ENCODE data around the gene NUDCD2. TPM values are rescaled to one million over a fixed set of nuclear protein-coding genes. Genes with fewer than 3 reads are reported as not detected.

The NUDCD2 gene
- total RNA-seq, 6 donors from 2014 or later: 3.1 to 25.6 (median 7.9) TPM

DNA sequence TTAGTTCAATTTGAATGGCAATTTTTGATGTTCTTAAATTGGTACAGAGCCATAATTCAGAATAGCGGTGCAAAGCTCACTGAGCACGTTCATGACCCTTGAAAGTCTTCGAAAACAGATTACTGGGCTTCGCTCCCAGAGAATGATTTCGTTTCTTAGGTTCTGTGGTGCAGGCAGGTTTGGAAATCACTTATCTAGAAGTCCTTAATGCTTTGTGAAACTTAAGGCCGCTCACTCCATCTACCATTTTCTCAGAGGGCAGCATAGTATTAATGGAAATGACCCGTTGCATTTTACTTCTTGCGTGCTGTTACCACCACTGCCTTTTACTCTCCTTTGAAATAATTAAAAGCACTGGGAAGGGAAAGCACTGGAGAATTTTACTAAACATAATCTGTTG, 42.6 kb upstream of the NUDCD2 start:
- Histone ChIP-seq H3K27ac (peak overlapping the region; percentile 96 to 100 (median 98)), H3K27me3 (no peaks in the 10 kb centered on the region), H3K4me1 (peaks cover 8 to 27% (median 15%) of the 10 kb centered on the region in 4 donors), H3K4me3 (peak overlapping the region in 3 of 4 donors; percentile 63 to 80 (median 80)), H3K36me3 (no peaks in the 10 kb centered on the region), H3K9me3 (no peaks in the 10 kb centered on the region)
- no peak for TF ChIP-seq POLR2A (IDR thresholded peaks at IDR 0.05)
- TF ChIP-seq CTCF (IDR thresholded peaks at IDR 0.05): no peak
- TF ChIP-seq POLR2AphosphoS5 (IDR thresholded peaks at IDR 0.05): no peak
- no peak for TF ChIP-seq EP300 (IDR thresholded peaks at IDR 0.05)
- no peak for ATAC-seq (ENCODE audit: low FRiP score in 2 of 2)
- no peak for DNase-seq
- WGBS, 2 donors: 59 to 69% methylated on average over 8 of the region's 8 CpGs

DNA sequence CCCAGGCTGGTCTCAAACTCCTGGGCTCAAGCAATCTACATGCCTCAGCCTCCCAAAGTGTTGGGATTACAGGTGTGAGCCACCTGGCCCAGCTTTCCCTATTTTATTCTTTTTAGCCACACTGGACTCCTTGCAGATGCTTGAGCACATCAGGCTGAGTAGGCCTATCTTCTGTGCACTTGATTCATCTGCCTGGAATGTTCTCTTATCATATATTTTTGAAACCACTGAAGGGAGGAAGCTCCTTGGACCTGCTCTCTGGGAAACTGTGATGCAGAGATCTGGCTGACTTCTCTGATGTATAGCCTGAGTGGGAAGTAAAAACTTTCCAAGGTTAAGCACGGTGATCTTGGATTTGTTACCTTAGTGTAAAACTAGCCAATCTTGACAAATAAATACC, 39.0 kb upstream of the NUDCD2 start:
- H3K4me1 ChIP-seq: peaks cover 0 to 18% (median 8%) of the 10 kb centered on the region in 4 donors
- DNase-seq (no peak), ATAC-seq (ENCODE audit: low FRiP score in 2 of 2) (no peak)
- H3K4me3 ChIP-seq: no peak overlapping the region
- 94 to 97% methylated on average over 1 of the region's 1 CpG for WGBS, 2 donors
- no peaks in the 10 kb centered on the region for H3K9me3 ChIP-seq
- H3K27me3 ChIP-seq: no peaks in the 10 kb centered on the region
- no peak overlapping the region for H3K27ac ChIP-seq
- no peaks in the 10 kb centered on the region for H3K36me3 ChIP-seq
- TF ChIP-seq POLR2A (IDR thresholded peaks at IDR 0.05) (no peak), CTCF (IDR thresholded peaks at IDR 0.05) (no peak), EP300 (IDR thresholded peaks at IDR 0.05) (no peak), POLR2AphosphoS5 (IDR thresholded peaks at IDR 0.05) (no peak)

GRCh38 chr5:163497315-163497714, 37.4 kb upstream of the NUDCD2 start:
- Histone ChIP-seq H3K36me3 (no peaks in the 10 kb centered on the region), H3K27ac (no peak overlapping the region), H3K9me3 (no peaks in the 10 kb centered on the region), H3K4me1 (peaks cover 0 to 3% (median under 1%) of the 10 kb centered on the region in 4 donors), H3K27me3 (no peaks in the 10 kb centered on the region), H3K4me3 (no peak overlapping the region)
- no peak for ATAC-seq (ENCODE audit: low FRiP score in 2 of 2)
- TF ChIP-seq POLR2A (IDR thresholded peaks at IDR 0.05) (no peak), POLR2AphosphoS5 (IDR thresholded peaks at IDR 0.05) (no peak), CTCF (IDR thresholded peaks at IDR 0.05) (no peak), EP300 (IDR thresholded peaks at IDR 0.05) (no peak)
- no peak for DNase-seq
- WGBS, 2 donors: 86 to 87% methylated on average over 3 of the region's 3 CpGs

GRCh38 chr5:163496286-163496685, 36.4 kb upstream of the NUDCD2 start:
- DNase-seq (no peak), ATAC-seq (ENCODE audit: low FRiP score in 2 of 2) (no peak)
- H3K4me3 ChIP-seq: no peak overlapping the region
- 94 to 100% methylated on average over 1 of the region's 1 CpG for WGBS, 2 donors
- no peak overlapping the region for H3K27ac ChIP-seq
- no peaks in the 10 kb centered on the region for H3K9me3 ChIP-seq
- H3K4me1 ChIP-seq: no peaks in the 10 kb centered on the region
- no peaks in the 10 kb centered on the region for H3K27me3 ChIP-seq
- no peaks in the 10 kb centered on the region for H3K36me3 ChIP-seq
- TF ChIP-seq POLR2AphosphoS5 (IDR thresholded peaks at IDR 0.05): no peak
- TF ChIP-seq POLR2A (IDR thresholded peaks at IDR 0.05): no peak
- TF ChIP-seq CTCF (IDR thresholded peaks at IDR 0.05): no peak
- TF ChIP-seq EP300 (IDR thresholded peaks at IDR 0.05): no peak

DNA sequence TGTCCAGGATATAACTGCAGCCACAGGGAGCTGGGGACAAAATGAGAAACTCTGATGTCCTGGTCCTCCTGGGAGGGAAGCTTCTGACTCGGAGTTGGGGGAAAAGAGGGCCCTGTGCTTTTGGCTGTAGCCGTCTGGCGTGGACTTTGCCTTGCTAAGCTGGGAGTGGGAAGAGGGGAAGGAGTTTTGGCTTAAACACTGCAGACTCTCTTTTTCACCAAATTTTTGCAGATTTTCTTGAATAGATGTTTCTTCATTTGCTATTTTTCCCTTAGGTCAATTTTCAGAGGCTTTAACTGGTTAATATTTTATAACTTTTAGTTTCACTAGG, 29.8 kb upstream of the NUDCD2 start:
- H3K9me3 ChIP-seq: no peaks in the 10 kb centered on the region
- ATAC-seq (ENCODE audit: low FRiP score in 2 of 2): no peak
- H3K4me1 ChIP-seq: no peaks in the 10 kb centered on the region
- DNase-seq: no peak
- no peak overlapping the region for H3K27ac ChIP-seq
- WGBS, 2 donors: 94% methylated on average over 3 of the region's 3 CpGs
- TF ChIP-seq CTCF (IDR thresholded peaks at IDR 0.05) (no peak), EP300 (IDR thresholded peaks at IDR 0.05) (no peak), POLR2A (IDR thresholded peaks at IDR 0.05) (no peak), POLR2AphosphoS5 (IDR thresholded peaks at IDR 0.05) (no peak)
- H3K4me3 ChIP-seq: no peak overlapping the region
- no peaks in the 10 kb centered on the region for H3K36me3 ChIP-seq
- no peaks in the 10 kb centered on the region for H3K27me3 ChIP-seq
